ENCODE results near the gene WDR44. TPM values are rescaled to one million over a fixed set of nuclear protein-coding genes. Genes with fewer than 3 reads are reported as not detected.

Gene WDR44
- total and polyA plus RNA-seq, 10 of the 15 experiments (the other 5 are each of a cell fraction or from before 2014, with no cell fraction given) = 3.4 to 14.0 (median 11.6) TPM

DNA sequence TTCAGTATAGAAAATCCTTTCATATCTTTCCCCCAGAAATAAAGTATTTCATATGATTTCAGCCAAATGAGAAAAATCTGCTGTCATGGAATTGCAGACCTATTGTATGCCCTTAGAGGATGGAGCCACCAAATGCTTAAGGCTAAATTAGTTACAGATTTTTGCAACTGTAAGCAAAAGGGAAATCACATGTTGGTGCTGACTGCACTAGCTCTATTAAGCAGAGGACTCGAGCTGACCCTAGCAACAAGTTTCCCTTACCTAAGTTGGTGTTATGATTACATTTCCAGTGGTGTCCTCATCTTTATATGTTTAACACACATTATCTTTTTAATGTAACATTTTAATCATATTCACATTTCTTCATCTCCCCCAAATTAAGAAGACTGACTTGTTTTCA is 91.4 kb downstream of the WDR44 start (continued):
- TF ChIP-seq, protein P1, sequence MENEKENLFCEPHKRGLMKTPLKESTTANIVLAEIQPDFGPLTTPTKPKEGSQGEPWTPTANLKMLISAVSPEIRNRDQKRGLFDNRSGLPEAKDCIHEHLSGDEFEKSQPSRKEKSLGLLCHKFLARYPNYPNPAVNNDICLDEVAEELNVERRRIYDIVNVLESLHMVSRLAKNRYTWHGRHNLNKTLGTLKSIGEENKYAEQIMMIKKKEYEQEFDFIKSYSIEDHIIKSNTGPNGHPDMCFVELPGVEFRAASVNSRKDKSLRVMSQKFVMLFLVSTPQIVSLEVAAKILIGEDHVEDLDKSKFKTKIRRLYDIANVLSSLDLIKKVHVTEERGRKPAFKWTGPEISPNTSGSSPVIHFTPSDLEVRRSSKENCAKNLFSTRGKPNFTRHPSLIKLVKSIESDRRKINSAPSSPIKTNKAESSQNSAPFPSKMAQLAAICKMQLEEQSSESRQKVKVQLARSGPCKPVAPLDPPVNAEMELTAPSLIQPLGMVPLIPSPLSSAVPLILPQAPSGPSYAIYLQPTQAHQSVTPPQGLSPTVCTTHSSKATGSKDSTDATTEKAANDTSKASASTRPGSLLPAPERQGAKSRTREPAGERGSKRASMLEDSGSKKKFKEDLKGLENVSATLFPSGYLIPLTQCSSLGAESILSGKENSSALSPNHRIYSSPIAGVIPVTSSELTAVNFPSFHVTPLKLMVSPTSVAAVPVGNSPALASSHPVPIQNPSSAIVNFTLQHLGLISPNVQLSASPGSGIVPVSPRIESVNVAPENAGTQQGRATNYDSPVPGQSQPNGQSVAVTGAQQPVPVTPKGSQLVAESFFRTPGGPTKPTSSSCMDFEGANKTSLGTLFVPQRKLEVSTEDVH (IDR thresholded peaks at IDR 0.05; ENCODE audit: low read depth, partially characterized antibody) = no peak

DNA sequence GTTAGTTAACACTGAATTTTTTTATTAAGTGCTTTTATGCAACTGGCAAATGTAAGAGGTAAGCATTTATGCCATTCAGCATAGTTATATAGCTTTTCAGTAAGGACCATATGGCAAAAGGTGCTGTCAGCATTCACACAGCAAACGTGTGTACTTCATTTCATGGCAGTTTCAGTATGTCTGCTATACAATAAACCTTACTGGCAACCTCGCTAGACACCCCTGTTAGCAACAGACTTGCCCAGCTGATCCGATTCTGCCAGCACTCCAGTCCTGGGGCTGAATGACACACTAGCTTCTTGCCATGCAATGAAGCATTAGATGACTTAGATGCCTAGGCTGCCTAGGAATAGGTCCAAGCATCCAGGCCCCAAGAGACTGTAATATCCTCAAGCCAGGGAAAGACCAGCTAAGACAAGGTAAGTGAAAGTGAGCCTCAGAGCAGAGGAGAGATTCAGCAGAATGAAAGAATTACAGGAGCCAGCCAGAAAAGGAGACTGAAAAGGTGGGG is 102.4 kb downstream of the WDR44 start:
- in situ Hi-C loops (cut with MboI) = no loop called here
- H3K9me3 ChIP-seq (replicated peaks; ENCODE audit: control insufficient read depth, insufficient read depth, low read length) = no peaks in the 10 kb centered on the region

More for the DNA sequence above, 102.4 kb downstream of the WDR44 start:
- ChIA-PET SMC1A (ENCODE audit: uncharacterized antibody, unreplicated experiment) (no interaction called here), CTCF (interaction anchor here (1.0 kb wide), 1 partner anchor 154 kb away, joined by 3 read pairs; no protein-coding TSS in a partner anchor), RAD21 (ENCODE audit: unreplicated experiment) (no interaction called here), POLR2A (no interaction called here)
- Histone ChIP-seq H3K9ac (ENCODE audit: control insufficient read depth, insufficient read depth, low read length) (no peak overlapping the region), H3K4me1 (ENCODE audit: control insufficient read depth, insufficient read depth, low read length) (no peaks in the 10 kb centered on the region), H2AFZ (ENCODE audit: control insufficient read depth, low read depth, low read length) (no peak overlapping the region), H3K27me3 (replicated peaks in 1 of 2; ENCODE audit: control insufficient read depth in 2 of 2, insufficient read depth in 2 of 2, low read length in 1 of 2) (no peaks in the 10 kb centered on the region), H4K20me1 (ENCODE audit: control insufficient read depth, insufficient read depth) (no peaks in the 10 kb centered on the region), H3K4me3 (no peak overlapping the region), H3K4me2 (ENCODE audit: control insufficient read depth, insufficient read depth) (no peak overlapping the region), H3K79me2 (ENCODE audit: control insufficient read depth, insufficient read depth, low read length) (no peaks in the 10 kb centered on the region), H3K36me3 (ENCODE audit: control insufficient read depth in 2 of 2, insufficient read depth in 2 of 2, low read length in 1 of 2) (no peaks in the 10 kb centered on the region; a peak in 1 of 4 replicates), H3K27ac (ENCODE audit: control insufficient read depth, insufficient read depth) (no peak overlapping the region)
- no peak for ATAC-seq
- 39% methylated on average over 3 of the region's 3 CpGs for WGBS (ENCODE audit: insufficient coverage, insufficient replicate concordance, low lambda C conversion rate, missing lambda C conversion rate)
- TF ChIP-seq RAD51 (IDR thresholded peaks at IDR 0.05) = no peak
- no peak for TF ChIP-seq CHD2 (IDR thresholded peaks at IDR 0.05; ENCODE audit: borderline replicate concordance, low read depth, low read length)
- TF ChIP-seq DPF2 (IDR thresholded peaks at IDR 0.05) = no peak
- TF ChIP-seq SPI1 (IDR thresholded peaks at IDR 0.05; ENCODE audit: borderline replicate concordance, insufficient read depth, low read depth, low read length) = no peak
- TF ChIP-seq YY1 (IDR thresholded peaks at IDR 0.05; ENCODE audit: low read depth, low read length) = no peak
- TF ChIP-seq NFYA (IDR thresholded peaks at IDR 0.05; ENCODE audit: borderline replicate concordance, low read depth, low read length) = no peak
- no peak for TF ChIP-seq EED (IDR thresholded peaks at IDR 0.05; ENCODE audit: low read depth)
- TF ChIP-seq HDAC6 (IDR thresholded peaks at IDR 0.05; ENCODE audit: unreplicated experiment) = no peak
- TF ChIP-seq, protein P2, sequence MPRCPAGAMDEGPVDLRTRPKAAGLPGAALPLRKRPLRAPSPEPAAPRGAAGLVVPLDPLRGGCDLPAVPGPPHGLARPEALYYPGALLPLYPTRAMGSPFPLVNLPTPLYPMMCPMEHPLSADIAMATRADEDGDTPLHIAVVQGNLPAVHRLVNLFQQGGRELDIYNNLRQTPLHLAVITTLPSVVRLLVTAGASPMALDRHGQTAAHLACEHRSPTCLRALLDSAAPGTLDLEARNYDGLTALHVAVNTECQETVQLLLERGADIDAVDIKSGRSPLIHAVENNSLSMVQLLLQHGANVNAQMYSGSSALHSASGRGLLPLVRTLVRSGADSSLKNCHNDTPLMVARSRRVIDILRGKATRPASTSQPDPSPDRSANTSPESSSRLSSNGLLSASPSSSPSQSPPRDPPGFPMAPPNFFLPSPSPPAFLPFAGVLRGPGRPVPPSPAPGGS (IDR thresholded peaks at IDR 0.05; ENCODE audit: borderline replicate concordance, insufficient read depth, low read depth, low read length, poor library complexity, severe bottlenecking) = no peak
- BruUV-seq (replicated peaks) = no TSS peak
- intact Hi-C loops (cut with micrococcal nuclease; ENCODE audit: unreplicated experiment) = no loop called here
- FAIRE-seq = no peak
- no peak for DNase-seq (ENCODE audit: low read depth, low spot score)

All from GM12878 (cell line).